Stimulated activated CD4-positive, alpha-beta T cell treated with anti-CD3 and anti-CD28 coated beads, Interleukin-15, amount 100 ng/mL, for 1 hour (primary cell): ENCODE results near the gene MTMR6.
"Not testable (repeated sequence)": the region's sequence is repeated elsewhere in the genome, so short reads cannot be mapped to it uniquely, and the experiment has no call there.

Experiments
- DNase-seq, 2 donors: peaks; one replicate each; pipeline ENCODE4 v3.0.0-alpha.2; 2020; ENCODE audit warnings: low read depth in 1 of 2, low spot score in 1 of 2

Gene MTMR6

GRCh38 chr13:25286969-25287961 is at the start of gene MTMR6:
Gene MTMR6 (minus strand): TSS chr13:25287488. CDS start chr13:25287247, 241 bp downstream.
- peak; percentile 91 to 96 for DNase-seq

GRCh38 chr13:25335856-25336255 is 48.6 kb upstream of the MTMR6 start:
- DNase-seq: no peak

GRCh38 chr13:25330541-25330940 is 43.3 kb upstream of the MTMR6 start:
- DNase-seq: no peak

- DNase-seq: no peak
Measured at GRCh38 chr13:25329706-25330105, 42.4 kb upstream of the MTMR6 start.

GRCh38 chr13:25324100-25324499 is 36.8 kb upstream of the MTMR6 start:
- DNase-seq: no peak

GRCh38 chr13:25319771-25320170 is 32.5 kb upstream of the MTMR6 start:
- no peak for DNase-seq

- DNase-seq: not testable (repeated sequence)
Measured at GRCh38 chr13:25318946-25319345, 31.7 kb upstream of the MTMR6 start.

GRCh38 chr13:25310891-25311290 is 23.6 kb upstream of the MTMR6 start:
- no peak for DNase-seq

- no peak for DNase-seq
Measured at GRCh38 chr13:25306671-25307464, 19.6 kb upstream of the MTMR6 start.

- DNase-seq: no peak
Measured at GRCh38 chr13:25302121-25302520, 14.8 kb upstream of the MTMR6 start.

- DNase-seq: peak; percentile 85 to 87
Measured at GRCh38 chr13:25301347-25302113, 14.2 kb upstream of the MTMR6 start, which contains the start of gene NUP58. Gene NUP58 (plus strand): TSS chr13:25301625. CDS start chr13:25301774, 149 bp downstream.

GRCh38 chr13:25300861-25301346 is 13.6 kb upstream of the MTMR6 start:
- peak in 1 of 2 donors; percentile 12 for DNase-seq

GRCh38 chr13:25295701-25296100 is 8.4 kb upstream of the MTMR6 start:
- no peak for DNase-seq

- no peak for DNase-seq
Measured at GRCh38 chr13:25295228-25295627, 7.9 kb upstream of the MTMR6 start.

GRCh38 chr13:25292301-25292700 is 5.0 kb upstream of the MTMR6 start:
- DNase-seq: no peak

GRCh38 chr13:25291691-25292090 is 4.4 kb upstream of the MTMR6 start:
- no peak for DNase-seq

- DNase-seq: no peak
Measured at GRCh38 chr13:25288966-25289365, 1.7 kb upstream of the MTMR6 start.

- no peak for DNase-seq
Measured at GRCh38 chr13:25286308-25286968, 850 bp downstream of the MTMR6 start.

GRCh38 chr13:25281935-25282332 is 5.4 kb downstream of the MTMR6 start:
- DNase-seq: no peak

- no peak for DNase-seq
Measured at GRCh38 chr13:25281193-25281934, 5.9 kb downstream of the MTMR6 start.
